ENCODE results near the gene NHLRC4. TPM values are rescaled to one million over a fixed set of nuclear protein-coding genes. Genes with fewer than 3 reads are reported as not detected.

NHLRC4 gene
- total and polyA plus RNA-seq, 7 experiments from 2014 or later: 1.6 to 5.8 (median 4.6) TPM

GRCh38 chr16:535446-536405 is 31.1 kb upstream of the NHLRC4 start:
- Mint-ChIP-seq H3K36me3 (peaks cover 0 to 4% (median 0%) of the 10 kb centered on the region in 5 donors), H3K9me3 (no peaks in the 10 kb centered on the region), H3K4me1 (peaks cover 0 to 3% (median 0%) of the 10 kb centered on the region in 7 donors), H3K27ac (no peak overlapping the region), H3K4me3 (no peak overlapping the region), H3K27me3 (no peaks in the 10 kb centered on the region)
- intact Hi-C loops (cut with micrococcal nuclease): no loop called here
- H3K4me3 ChIP-seq (ENCODE audit: low read length): no peak overlapping the region
- H3K9me3 ChIP-seq (ENCODE audit: control insufficient read depth in 2 of 3, low read length in 3 of 3): no peaks in the 10 kb centered on the region
- no peaks in the 10 kb centered on the region for H3K4me1 ChIP-seq (ENCODE audit: control insufficient read depth in 2 of 2, insufficient read depth in 2 of 2, low read length in 2 of 2)
- ChIA-PET CTCF (no interaction called here), POLR2A (no interaction called here)
- no peaks in the 10 kb centered on the region for H3K27me3 ChIP-seq (ENCODE audit: control insufficient read depth in 2 of 2, insufficient read depth in 2 of 2, low read length in 2 of 2)
- H3K27ac ChIP-seq (ENCODE audit: low read depth, low read length): no peak overlapping the region
- ATAC-seq: peak; percentile 60
- no peak for DNase-seq
- H3K36me3 ChIP-seq (ENCODE audit: control insufficient read depth in 2 of 3, insufficient read depth in 3 of 3, low read length in 3 of 3): peaks cover 0 to 34% (median 0%) of the 10 kb centered on the region in 3 experiments

- peaks cover 0 to 3% (median 0%) of the 10 kb centered on the region in 7 donors for H3K4me1 Mint-ChIP-seq
- H3K27me3 Mint-ChIP-seq: no peaks in the 10 kb centered on the region
- DNase-seq: no peak
- Histone ChIP-seq H3K27me3 (ENCODE audit: control insufficient read depth in 2 of 2, insufficient read depth in 2 of 2, low read length in 2 of 2) (no peaks in the 10 kb centered on the region), H3K36me3 (ENCODE audit: control insufficient read depth in 2 of 3, insufficient read depth in 3 of 3, low read length in 3 of 3) (peaks cover 0 to 34% (median 0%) of the 10 kb centered on the region in 3 experiments), H3K4me3 (ENCODE audit: low read length) (no peak overlapping the region), H3K4me1 (ENCODE audit: control insufficient read depth in 2 of 2, insufficient read depth in 2 of 2, low read length in 2 of 2) (no peaks in the 10 kb centered on the region), H3K27ac (ENCODE audit: low read depth, low read length) (no peak overlapping the region), H3K9me3 (ENCODE audit: control insufficient read depth in 2 of 3, low read length in 3 of 3) (no peaks in the 10 kb centered on the region)
- POLR2A ChIA-PET: no interaction called here
- CTCF ChIA-PET: no interaction called here
- no peaks in the 10 kb centered on the region for H3K9me3 Mint-ChIP-seq
- intact Hi-C loops (cut with micrococcal nuclease): no loop called here
- H3K27ac Mint-ChIP-seq: no peak overlapping the region
- no peak for ATAC-seq
- no peak overlapping the region for H3K4me3 Mint-ChIP-seq
- H3K36me3 Mint-ChIP-seq: peaks cover 0 to 4% (median 0%) of the 10 kb centered on the region in 5 donors
Measured at GRCh38 chr16:536746-537145, 30.1 kb upstream of the NHLRC4 start.

DNA sequence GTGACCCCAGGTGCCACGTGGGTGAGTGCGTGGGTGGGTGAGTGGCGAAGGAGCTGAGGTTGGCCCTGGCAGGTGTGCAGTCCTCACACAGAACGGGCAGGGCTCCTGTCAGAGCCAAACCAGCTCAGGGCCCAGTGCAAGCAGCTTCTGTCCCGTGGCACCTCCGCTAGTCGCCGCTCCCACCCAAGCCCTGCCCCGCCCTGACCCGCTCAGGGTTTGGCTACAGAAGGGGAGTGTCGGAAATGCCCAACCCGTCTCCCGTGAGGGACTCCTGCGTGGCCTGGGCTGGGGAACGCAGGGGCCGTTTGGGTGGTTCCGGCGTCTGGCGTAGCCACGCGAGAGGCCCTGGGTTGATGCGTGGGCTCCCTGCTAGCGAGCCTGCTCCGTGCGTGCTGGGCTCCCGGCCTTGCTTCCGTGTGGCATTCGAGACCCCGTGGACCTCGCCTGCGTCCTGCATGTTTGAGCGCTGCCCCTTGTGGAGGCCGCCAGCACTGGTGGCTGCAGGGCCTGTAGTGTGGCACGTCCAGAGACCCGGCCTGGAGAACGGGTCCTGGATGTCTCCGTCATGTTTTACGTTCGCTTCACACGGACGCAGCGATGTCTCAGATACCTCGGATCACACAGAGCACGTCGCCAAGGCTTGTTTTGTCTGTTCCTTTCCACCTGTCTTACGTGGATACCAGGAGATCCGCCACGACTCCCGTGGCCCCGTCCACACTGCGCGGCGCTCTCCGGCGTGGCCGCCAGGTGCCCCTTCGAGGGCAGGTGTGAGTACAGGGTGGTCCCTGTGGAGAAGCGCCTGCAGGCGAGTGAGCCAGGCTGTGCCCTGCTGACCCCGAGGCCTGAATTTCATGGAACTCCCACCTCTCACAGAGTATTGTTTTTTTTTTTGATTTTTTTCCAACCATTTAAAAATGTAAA is 29.1 kb upstream of the NHLRC4 start:
- H3K27me3 Mint-ChIP-seq: no peaks in the 10 kb centered on the region
- no peaks in the 10 kb centered on the region for H3K9me3 ChIP-seq (ENCODE audit: control insufficient read depth in 2 of 3, low read length in 3 of 3)
- no peak overlapping the region for H3K27ac ChIP-seq (ENCODE audit: low read depth, low read length)
- no peaks in the 10 kb centered on the region for H3K27me3 ChIP-seq (ENCODE audit: control insufficient read depth in 2 of 2, insufficient read depth in 2 of 2, low read length in 2 of 2)
- H3K4me3 Mint-ChIP-seq: no peak overlapping the region
- intact Hi-C loops (cut with micrococcal nuclease): no loop called here
- peaks cover 0 to 8% (median 0%) of the 10 kb centered on the region in 5 donors for H3K36me3 Mint-ChIP-seq
- ChIA-PET POLR2A (no interaction called here), CTCF (no interaction called here)
- no peaks in the 10 kb centered on the region for H3K4me1 ChIP-seq (ENCODE audit: control insufficient read depth in 2 of 2, insufficient read depth in 2 of 2, low read length in 2 of 2)
- no peak overlapping the region for H3K4me3 ChIP-seq (ENCODE audit: low read length)
- H3K27ac Mint-ChIP-seq: no peak overlapping the region
- no peaks in the 10 kb centered on the region for H3K9me3 Mint-ChIP-seq
- H3K4me1 Mint-ChIP-seq: peaks cover 0 to 3% (median 0%) of the 10 kb centered on the region in 7 donors
- peaks cover 0 to 34% (median 0%) of the 10 kb centered on the region in 3 experiments for H3K36me3 ChIP-seq (ENCODE audit: control insufficient read depth in 2 of 3, insufficient read depth in 3 of 3, low read length in 3 of 3)
- no peak for DNase-seq
- no peak for ATAC-seq

DNA sequence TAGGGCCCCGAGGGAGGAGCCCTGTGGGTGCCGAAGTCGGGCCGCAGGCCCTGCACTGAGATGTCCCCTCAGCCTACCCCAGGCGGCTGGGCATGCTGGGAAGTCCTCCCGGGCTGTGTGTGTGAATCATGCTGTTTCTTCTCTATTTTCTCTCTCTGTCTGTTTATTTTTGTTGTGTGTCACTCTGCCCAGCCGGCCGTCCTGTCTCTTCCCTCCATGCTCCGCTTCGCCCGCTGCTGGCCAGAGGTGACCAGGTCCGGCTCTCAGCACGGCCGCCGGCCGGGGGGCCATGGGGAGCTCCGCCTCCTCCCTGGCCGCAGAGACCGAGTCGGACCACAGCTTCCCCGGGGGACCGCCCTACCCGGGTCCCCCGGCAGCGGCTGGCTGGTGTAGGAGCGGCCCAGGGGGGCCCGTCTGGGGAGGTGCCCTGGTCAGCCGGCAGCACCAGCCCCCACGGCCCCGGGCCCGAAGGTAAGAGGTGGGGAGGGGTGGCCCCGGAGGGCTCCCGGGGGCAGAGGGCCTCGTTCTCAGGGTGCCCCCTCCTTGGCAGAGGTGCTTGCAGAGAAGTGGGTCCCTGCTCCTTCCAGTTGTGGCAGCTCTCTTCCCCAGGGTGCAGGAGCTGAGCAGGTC is 26.8 kb upstream of the NHLRC4 start:
- H3K36me3 Mint-ChIP-seq: peaks cover 0 to 11% (median 0%) of the 10 kb centered on the region in 5 donors
- no peak overlapping the region for H3K27ac ChIP-seq (ENCODE audit: low read depth, low read length)
- DNase-seq (no peak), ATAC-seq (no peak)
- H3K9me3 Mint-ChIP-seq: no peaks in the 10 kb centered on the region
- ChIA-PET POLR2A (no interaction called here), CTCF (interaction anchor here (0.5 kb wide), 1 partner anchor 39 kb away, joined by 4 read pairs; no protein-coding TSS in a partner anchor)
- H3K27ac Mint-ChIP-seq: no peak overlapping the region
- H3K27me3 ChIP-seq (ENCODE audit: control insufficient read depth in 2 of 2, insufficient read depth in 2 of 2, low read length in 2 of 2): no peaks in the 10 kb centered on the region
- H3K36me3 ChIP-seq (ENCODE audit: control insufficient read depth in 2 of 3, insufficient read depth in 3 of 3, low read length in 3 of 3): peaks cover 0 to 33% (median 0%) of the 10 kb centered on the region in 3 experiments
- peaks cover 0 to 6% (median 0%) of the 10 kb centered on the region in 7 donors for H3K4me1 Mint-ChIP-seq
- H3K4me3 ChIP-seq (ENCODE audit: low read length): no peak overlapping the region
- H3K4me1 ChIP-seq (ENCODE audit: control insufficient read depth in 2 of 2, insufficient read depth in 2 of 2, low read length in 2 of 2): no peaks in the 10 kb centered on the region
- no peak overlapping the region for H3K4me3 Mint-ChIP-seq
- intact Hi-C loops (cut with micrococcal nuclease): no loop called here
- no peaks in the 10 kb centered on the region for H3K27me3 Mint-ChIP-seq
- no peaks in the 10 kb centered on the region for H3K9me3 ChIP-seq (ENCODE audit: control insufficient read depth in 2 of 3, low read length in 3 of 3)

DNA sequence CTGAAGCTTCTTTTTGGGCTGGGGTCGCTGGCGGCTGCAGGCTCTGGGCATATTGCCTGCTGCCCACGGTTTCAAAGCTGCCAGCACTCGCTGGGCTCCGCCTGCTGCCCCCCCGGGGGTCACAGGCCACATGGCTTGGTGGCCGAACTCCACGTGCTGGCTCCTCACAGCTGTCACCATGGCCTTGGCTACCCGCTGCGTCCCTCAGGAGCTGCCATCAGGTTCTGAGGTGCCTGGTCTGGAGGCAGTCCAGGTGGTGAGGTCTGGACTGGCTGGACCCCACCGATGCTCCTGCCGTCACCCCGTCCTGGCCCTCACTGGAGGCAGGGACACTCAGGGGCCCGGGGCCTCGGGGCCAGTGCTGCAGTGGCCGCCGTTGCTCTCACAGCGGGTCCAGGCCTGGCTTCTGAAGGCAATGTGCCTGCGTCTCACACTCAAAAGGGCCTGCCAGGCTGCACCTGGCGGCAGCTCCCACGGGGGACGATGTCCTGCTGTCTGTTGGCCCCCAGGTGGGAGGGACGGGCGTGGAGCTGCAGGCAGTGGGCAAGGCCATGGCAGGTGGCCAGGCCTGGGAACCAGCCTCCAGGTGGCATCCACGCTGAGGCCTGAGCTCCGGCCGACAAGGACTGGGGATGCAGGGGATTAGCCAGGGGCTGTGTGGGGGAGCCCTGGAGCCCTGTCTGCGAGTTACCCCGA is 26.0 kb upstream of the NHLRC4 start:
- Histone ChIP-seq H3K9me3 (ENCODE audit: control insufficient read depth in 2 of 3, low read length in 3 of 3) (no peaks in the 10 kb centered on the region), H3K4me1 (ENCODE audit: control insufficient read depth in 2 of 2, insufficient read depth in 2 of 2, low read length in 2 of 2) (no peaks in the 10 kb centered on the region), H3K27me3 (ENCODE audit: control insufficient read depth in 2 of 2, insufficient read depth in 2 of 2, low read length in 2 of 2) (no peaks in the 10 kb centered on the region), H3K4me3 (ENCODE audit: low read length) (no peak overlapping the region), H3K27ac (ENCODE audit: low read depth, low read length) (no peak overlapping the region), H3K36me3 (ENCODE audit: control insufficient read depth in 2 of 3, insufficient read depth in 3 of 3, low read length in 3 of 3) (peaks cover 0 to 26% (median 0%) of the 10 kb centered on the region in 3 experiments)
- intact Hi-C loops (cut with micrococcal nuclease): no loop called here
- Mint-ChIP-seq H3K27ac (no peak overlapping the region), H3K36me3 (peaks cover 0 to 11% (median 0%) of the 10 kb centered on the region in 5 donors), H3K4me1 (peaks cover 0 to 8% (median 0%) of the 10 kb centered on the region in 7 donors), H3K4me3 (no peak overlapping the region), H3K9me3 (no peaks in the 10 kb centered on the region), H3K27me3 (no peaks in the 10 kb centered on the region)
- ATAC-seq (no peak), DNase-seq (no peak)
- ChIA-PET POLR2A (no interaction called here), CTCF (no interaction called here)

Measured in naive thymus-derived CD4-positive, alpha-beta T cell (primary cell).